ENCODE measurements around the gene NXPH4. TPM values are rescaled to one million over a fixed set of nuclear protein-coding genes. Genes with fewer than 3 reads are reported as not detected.

Gene NXPH4
- total RNA-seq, 4 donors from 2014 or later: not detected

DNA sequence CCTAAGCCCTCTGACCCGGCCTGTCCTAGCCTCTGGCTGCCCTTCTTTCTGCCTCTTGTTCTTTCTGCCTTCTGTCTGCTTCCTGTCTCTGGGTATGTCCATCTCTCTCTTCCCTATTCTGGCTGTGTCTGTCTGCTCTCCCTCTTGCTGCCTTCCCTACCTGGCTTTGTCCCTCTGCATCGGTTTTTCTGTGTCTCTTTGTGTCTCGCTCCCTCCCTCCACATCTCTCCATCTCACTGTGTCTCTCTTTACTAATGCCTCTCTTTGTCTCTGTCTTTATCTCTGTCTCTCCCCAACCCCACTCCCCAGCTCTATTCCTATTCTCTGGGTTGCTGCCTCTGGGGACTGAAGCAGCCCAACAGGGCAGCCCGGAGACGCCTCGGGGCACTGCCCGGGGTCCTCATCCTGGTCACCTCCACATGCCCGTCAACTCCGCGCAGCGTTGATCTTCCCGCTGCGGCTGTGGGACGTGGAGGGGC lies 23.0 kb downstream of the NXPH4 start:
- 2% methylated on average over 14 of the region's 14 CpGs for WGBS
- TF ChIP-seq POLR2A (IDR thresholded peaks at IDR 0.05; ENCODE audit: low read depth): no peak
- no peak for TF ChIP-seq POLR2AphosphoS5 (IDR thresholded peaks at IDR 0.05)
- TF ChIP-seq EP300 (IDR thresholded peaks at IDR 0.05): no peak
- TF ChIP-seq CTCF (IDR thresholded peaks at IDR 0.05): no peak
- peak overlapping the region; percentile 58 to 59 (median 59) for H3K4me3 ChIP-seq
- peaks cover under 1 to 7% (median 4%) of the 10 kb centered on the region in 4 donors for H3K36me3 ChIP-seq
- no peak for DNase-seq (ENCODE audit: extremely low spot score)
- H3K27me3 ChIP-seq: peaks cover 15 to 100% (median 59%) of the 10 kb centered on the region in 4 donors
- no peaks in the 10 kb centered on the region for H3K9me3 ChIP-seq
- peaks cover 58 to 83% (median 72%) of the 10 kb centered on the region in 4 donors for H3K4me1 ChIP-seq
- peak overlapping the region in 1 of 4 donors; percentile 36 for H3K27ac ChIP-seq (replicated peaks in 1 of 4)
- intact Hi-C loops (cut with DNase I): loop anchor here (1.0 kb wide), 1 partner anchor 24 kb away; no protein-coding TSS in a partner anchor

DNA sequence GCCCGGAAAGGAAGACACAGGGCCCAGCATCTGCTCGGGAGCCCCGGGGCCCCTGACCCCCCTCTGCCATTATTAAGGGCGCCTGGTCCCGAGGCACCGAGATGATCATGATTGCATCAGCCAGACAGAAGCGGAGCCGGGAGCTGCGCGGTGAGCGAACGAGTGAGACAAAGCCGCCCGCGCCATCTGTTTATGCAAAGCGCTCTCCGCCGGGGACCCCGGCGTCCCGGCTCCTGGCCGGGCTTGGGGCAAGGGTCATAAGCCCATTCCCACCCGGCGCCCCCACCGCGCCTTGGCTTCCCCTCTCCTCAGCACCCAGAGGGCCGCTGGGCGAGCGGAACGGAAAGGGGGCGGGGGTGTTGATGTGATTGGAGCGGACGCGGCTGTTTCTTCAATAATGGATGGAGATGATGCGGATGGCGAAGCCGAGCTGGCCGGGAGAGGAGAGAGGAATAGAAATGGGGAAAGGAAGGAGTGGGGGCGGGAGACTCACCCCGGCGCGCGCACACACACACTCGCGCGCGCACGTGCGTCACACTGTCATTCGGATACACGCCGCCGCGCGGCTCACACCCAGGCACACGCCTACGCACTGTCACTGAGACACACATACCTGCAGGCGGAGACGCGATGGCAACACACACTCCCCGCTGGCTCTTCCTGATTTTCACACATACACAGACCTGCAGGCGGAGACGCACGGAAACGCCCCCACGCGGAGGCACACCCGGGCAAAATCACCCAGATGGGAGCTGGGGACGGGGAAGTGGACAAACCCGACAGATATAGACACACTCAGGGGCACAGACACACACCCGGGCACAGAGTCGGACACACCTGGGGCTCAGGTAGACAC lies 23.7 kb downstream of the NXPH4 start:
- peaks cover 0 to under 1% (median 0%) of the 10 kb centered on the region in 4 donors for H3K36me3 ChIP-seq
- H3K9me3 ChIP-seq: no peaks in the 10 kb centered on the region
- peaks cover 15 to 100% (median 59%) of the 10 kb centered on the region in 4 donors for H3K27me3 ChIP-seq
- no peak for DNase-seq (ENCODE audit: extremely low spot score)
- TF ChIP-seq EP300 (IDR thresholded peaks at IDR 0.05): no peak
- TF ChIP-seq POLR2AphosphoS5 (IDR thresholded peaks at IDR 0.05): peak in 1 of 2 donors; percentile 5
- TF ChIP-seq CTCF (IDR thresholded peaks at IDR 0.05): no peak
- TF ChIP-seq POLR2A (IDR thresholded peaks at IDR 0.05; ENCODE audit: low read depth): no peak
- 1% methylated on average over 56 of the region's 72 CpGs for WGBS
- H3K4me3 ChIP-seq: peak overlapping the region; percentile 58 to 59 (median 59)
- intact Hi-C loops (cut with DNase I): no loop called here
- H3K4me1 ChIP-seq: peaks cover 58 to 83% (median 72%) of the 10 kb centered on the region in 4 donors
- peak overlapping the region in 1 of 4 donors; percentile 36 for H3K27ac ChIP-seq (replicated peaks in 1 of 4)

DNA sequence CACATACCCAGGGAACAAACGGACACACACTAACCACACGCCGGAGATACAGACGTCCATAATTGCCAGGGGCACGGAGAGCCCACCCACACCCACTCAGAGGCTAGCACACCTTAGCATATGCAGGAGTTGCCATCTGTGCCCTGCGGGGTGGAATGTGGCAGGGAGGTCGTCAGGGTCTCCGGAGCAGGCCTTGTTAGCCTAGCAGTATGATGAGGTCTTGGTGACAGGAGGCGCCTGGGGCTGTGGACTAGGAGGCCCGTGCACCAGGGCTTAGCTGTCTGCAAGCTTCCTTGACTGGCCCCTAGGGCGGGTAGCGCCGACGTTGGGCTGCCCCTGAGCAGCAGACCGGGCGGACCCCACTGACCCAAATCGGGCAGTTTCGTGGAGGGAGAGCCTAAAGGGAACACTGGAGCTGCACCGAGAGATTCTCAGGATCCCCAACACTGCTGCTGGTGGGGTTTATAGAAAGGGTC lies 24.4 kb downstream of the NXPH4 start:
- H3K27ac ChIP-seq (replicated peaks in 1 of 4): no peak overlapping the region
- intact Hi-C loops (cut with DNase I): no loop called here
- H3K36me3 ChIP-seq: no peaks in the 10 kb centered on the region
- peak overlapping the region; percentile 58 to 59 (median 59) for H3K4me3 ChIP-seq
- H3K27me3 ChIP-seq: peaks cover 15 to 99% (median 59%) of the 10 kb centered on the region in 4 donors
- no peak for DNase-seq (ENCODE audit: extremely low spot score)
- H3K4me1 ChIP-seq: peaks cover 58 to 82% (median 72%) of the 10 kb centered on the region in 4 donors
- WGBS: 18% methylated on average over 11 of the region's 19 CpGs
- TF ChIP-seq POLR2AphosphoS5 (IDR thresholded peaks at IDR 0.05): no peak
- no peak for TF ChIP-seq CTCF (IDR thresholded peaks at IDR 0.05)
- no peak for TF ChIP-seq EP300 (IDR thresholded peaks at IDR 0.05)
- TF ChIP-seq POLR2A (IDR thresholded peaks at IDR 0.05; ENCODE audit: low read depth): no peak
- H3K9me3 ChIP-seq: no peaks in the 10 kb centered on the region

DNA sequence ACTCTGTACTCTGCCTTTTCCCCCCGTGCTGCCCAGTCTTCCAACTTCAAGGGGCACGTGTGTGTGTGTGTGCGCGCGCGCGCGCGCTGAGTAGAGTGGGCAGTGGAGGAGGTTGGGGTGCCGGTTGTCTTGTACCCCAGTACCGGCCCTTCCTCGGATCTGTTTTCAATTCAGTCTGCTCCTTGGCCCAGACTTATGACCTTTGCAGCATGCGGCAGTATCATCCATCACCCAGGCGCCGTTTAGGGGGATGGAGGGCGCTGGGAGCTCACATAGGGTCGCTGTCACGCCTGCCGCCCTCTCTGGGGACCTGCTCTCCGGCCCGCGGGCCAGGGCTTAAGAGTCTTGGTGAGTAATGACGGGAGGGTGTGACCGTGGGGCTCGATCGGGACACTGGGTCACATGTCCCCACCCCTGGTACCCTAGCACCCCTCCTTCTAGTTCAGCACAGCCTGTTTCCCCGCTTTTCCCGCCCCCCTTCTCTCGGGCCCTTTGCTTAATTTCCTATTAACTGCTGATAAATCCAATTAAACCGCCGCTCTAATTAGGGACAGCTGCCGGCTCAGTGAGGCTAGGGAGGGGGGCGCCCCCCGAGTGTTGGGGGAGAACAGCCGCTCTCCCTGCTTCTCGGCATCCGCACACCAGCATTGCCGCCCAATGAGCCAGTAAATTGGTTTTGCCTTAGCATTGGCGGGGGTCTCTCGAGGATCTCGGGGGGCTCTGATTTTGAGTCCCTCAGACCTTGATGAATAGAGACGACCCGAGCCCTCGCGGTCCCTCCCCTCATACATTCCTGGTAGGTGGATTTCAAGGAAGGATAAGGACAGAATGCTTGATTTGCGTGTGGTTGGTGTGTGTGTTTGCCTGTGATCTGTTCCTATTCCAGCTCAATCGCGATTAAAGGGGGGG lies 25.1 kb downstream of the NXPH4 start:
- peaks cover 58 to 75% (median 69%) of the 10 kb centered on the region in 4 donors for H3K4me1 ChIP-seq
- no peaks in the 10 kb centered on the region for H3K36me3 ChIP-seq
- peaks cover 14 to 96% (median 59%) of the 10 kb centered on the region in 4 donors for H3K27me3 ChIP-seq
- no peak overlapping the region for H3K27ac ChIP-seq (replicated peaks in 1 of 4)
- intact Hi-C loops (cut with DNase I): no loop called here
- DNase-seq (ENCODE audit: extremely low spot score): no peak
- 9% methylated on average over 32 of the region's 48 CpGs for WGBS
- no peaks in the 10 kb centered on the region for H3K9me3 ChIP-seq
- TF ChIP-seq EP300 (IDR thresholded peaks at IDR 0.05): no peak
- TF ChIP-seq POLR2AphosphoS5 (IDR thresholded peaks at IDR 0.05): no peak
- TF ChIP-seq POLR2A (IDR thresholded peaks at IDR 0.05; ENCODE audit: low read depth): no peak
- TF ChIP-seq CTCF (IDR thresholded peaks at IDR 0.05): no peak
- peak overlapping the region in 1 of 4 donors; percentile 59 for H3K4me3 ChIP-seq

Data from esophagus muscularis mucosa (tissue), 4 donors.